Ascending aorta (tissue), 2 donors: ENCODE measurements around the gene BANP. TPM values are rescaled to one million over a fixed set of nuclear protein-coding genes. Genes with fewer than 3 reads are reported as not detected.
"Not testable (repeated sequence)": the region's sequence is repeated elsewhere in the genome, so short reads cannot be mapped to it uniquely, and the experiment has no call there.

ENCODE experiments used
- DNase-seq, 2 donors: peaks; one replicate each; pipeline ENCODE4 v3.0.0-alpha.2; 2019; ENCODE audit warnings: low spot score in 2 of 2
- H3K27ac ChIP-seq, 2 donors: fragments of 200-600 bp; sonication (generic); one replicate each; pipeline ENCODE4 v1.5.1; 2016 to 2017; ENCODE audit warnings: mild to moderate bottlenecking in 1 of 2
- H3K27me3 ChIP-seq: fragments of 200-600 bp; sonication (generic); one replicate; pipeline ENCODE4 v1.5.1; 2017
- H3K36me3 ChIP-seq, 2 donors: fragments of 200-600 bp; sonication (generic); one replicate each; pipeline ENCODE4 v1.5.1; 2016
- H3K4me1 ChIP-seq, 2 donors: fragments of 200-600 bp; sonication (generic); one replicate each; pipeline ENCODE4 v1.5.1; 2016 to 2017; ENCODE audit warnings: mild to moderate bottlenecking in 1 of 2
- H3K4me3 ChIP-seq, 2 donors: fragments of 200-600 bp; sonication (generic); one replicate each; pipeline ENCODE4 v1.5.1; 2016 to 2017; ENCODE audit warnings: mild to moderate bottlenecking in 1 of 2
- H3K9me3 ChIP-seq, 2 donors: fragments of 200-600 bp; sonication (generic); one replicate each; pipeline ENCODE4 v1.5.1; 2016
- CTCF ChIP-seq, 3 experiments: fragments of 200-600 bp in 2 of 3; fragments of 450-650 bp in 1 of 3; sonication (generic) in 2 of 3; IDR thresholded peaks; one replicate each; pipeline ENCODE4 v1.5.1; 2016 to 2019; ENCODE audit warnings: antibody characterized with exemption in 3 of 3, mild to moderate bottlenecking in 1 of 3, moderate library complexity in 1 of 3
- intact Hi-C: fragments of 100-400 bp; cut with DNase I; formaldehyde crosslinking; loops from one replicate; pipeline ENCODE4 v1.15.1; 2023
- total RNA-seq: library from RNA; depleted of rRNA; stranded (reverse); fragments of >200 nt; gene quantifications from one replicate; pipeline ENCODE4 v1.1.0, GENCODE V29; 2016

The BANP gene
- total RNA-seq, 1 donor from 2014 or later = 23.4 TPM

GRCh38 chr16:87933140-87933495 lies 18.1 kb upstream of the BANP start:
- no peak for DNase-seq
- no peaks in the 10 kb centered on the region for H3K4me1 ChIP-seq
- no peak overlapping the region for H3K27ac ChIP-seq
- intact Hi-C loops = no loop called here
- TF ChIP-seq CTCF (IDR thresholded peaks at IDR 0.05) = no peak
- no peak overlapping the region for H3K4me3 ChIP-seq
- H3K36me3 ChIP-seq = no peaks in the 10 kb centered on the region
- H3K9me3 ChIP-seq = no peaks in the 10 kb centered on the region
- no peaks in the 10 kb centered on the region for H3K27me3 ChIP-seq

GRCh38 chr16:87934752-87935425 lies 16.3 kb upstream of the BANP start:
- H3K27me3 ChIP-seq, DNase-seq, H3K9me3 ChIP-seq, H3K36me3 ChIP-seq, H3K4me3 ChIP-seq, H3K4me1 ChIP-seq, H3K27ac ChIP-seq, intact Hi-C loops: not testable (repeated sequence)

- H3K36me3 ChIP-seq, intact Hi-C loops, H3K4me3 ChIP-seq: not testable (repeated sequence)
Observed at GRCh38 chr16:87936016-87936374, 15.2 kb upstream of the BANP start.

GRCh38 chr16:87936375-87937230 lies 14.6 kb upstream of the BANP start, which contains the start of gene CA5A:
Gene CA5A (minus strand): TSS chr16:87936529. CDS start chr16:87936450, 79 bp downstream.
- no peak for DNase-seq
- TF ChIP-seq CTCF (IDR thresholded peaks at IDR 0.05) = no peak
- Histone ChIP-seq H3K9me3 (no peaks in the 10 kb centered on the region), H3K27ac (no peak within 1 kb of the TSS), H3K36me3 (no peaks in the 10 kb centered on the region), H3K4me3 (no peak within 1 kb of the TSS), H3K4me1 (no peaks in the 10 kb centered on the region), H3K27me3 (no peaks in the 10 kb centered on the region)
- intact Hi-C loops = no loop called here

More at GRCh38 chr16:87936016-87936374, 15.2 kb upstream of the BANP start:
- H3K9me3 ChIP-seq, H3K27ac ChIP-seq, H3K27me3 ChIP-seq, H3K4me1 ChIP-seq, DNase-seq: not testable (repeated sequence)

- intact Hi-C loops, H3K9me3 ChIP-seq, H3K27me3 ChIP-seq, H3K4me1 ChIP-seq, H3K4me3 ChIP-seq, H3K27ac ChIP-seq, H3K36me3 ChIP-seq, DNase-seq: not testable (repeated sequence)
Observed at GRCh38 chr16:87937231-87937542, 14.0 kb upstream of the BANP start.

GRCh38 chr16:87938412-87938949 lies 12.8 kb upstream of the BANP start:
- Histone ChIP-seq H3K27ac (no peak overlapping the region), H3K4me3 (no peak overlapping the region), H3K4me1 (no peaks in the 10 kb centered on the region), H3K36me3 (no peaks in the 10 kb centered on the region), H3K9me3 (no peaks in the 10 kb centered on the region), H3K27me3 (no peaks in the 10 kb centered on the region)
- TF ChIP-seq CTCF (IDR thresholded peaks at IDR 0.05) = no peak
- DNase-seq = no peak
- intact Hi-C loops = no loop called here
